Stimulated activated CD8-positive, alpha-beta memory T cell treated with anti-CD3 and anti-CD28 coated beads, Interleukin-12 subunit alpha, Interleukin-12 subunit beta, amount 100 ng/mL, for 4 hours (primary cell): ENCODE measurements around the gene C11orf91.
"Not testable (repeated sequence)": the region's sequence is repeated elsewhere in the genome, so short reads cannot be mapped to it uniquely, and the experiment has no call there.

ENCODE experiments used
- DNase-seq: peaks from one replicate; pipeline ENCODE4 v3.0.0-alpha.2; 2020; ENCODE audit warnings: low read depth

C11orf91 gene

GRCh38 chr11:33721984-33722383 lies 21.4 kb upstream of the C11orf91 start:
- DNase-seq: no peak

- DNase-seq: no peak
Measured at GRCh38 chr11:33721426-33721825, 20.8 kb upstream of the C11orf91 start.

GRCh38 chr11:33719587-33719986 lies 19.0 kb upstream of the C11orf91 start:
- no peak for DNase-seq

GRCh38 chr11:33718440-33718839 lies 17.8 kb upstream of the C11orf91 start:
- DNase-seq: no peak

GRCh38 chr11:33716243-33716642 lies 15.6 kb upstream of the C11orf91 start:
- DNase-seq: no peak

- DNase-seq: no peak
Measured at GRCh38 chr11:33713856-33714398, 13.3 kb upstream of the C11orf91 start.

- DNase-seq: no peak
Measured at GRCh38 chr11:33713151-33713855, 12.7 kb upstream of the C11orf91 start.

GRCh38 chr11:33712436-33712835 lies 11.8 kb upstream of the C11orf91 start:
- DNase-seq: no peak

- DNase-seq: no peak
Measured at GRCh38 chr11:33709466-33709865, 8.8 kb upstream of the C11orf91 start.

- DNase-seq: no peak
Measured at GRCh38 chr11:33708985-33709384, 8.4 kb upstream of the C11orf91 start.

GRCh38 chr11:33707831-33708230 lies 7.2 kb upstream of the C11orf91 start:
- DNase-seq: not testable (repeated sequence)

- no peak for DNase-seq
Measured at GRCh38 chr11:33706966-33707365, 6.3 kb upstream of the C11orf91 start.

- DNase-seq: no peak
Measured at GRCh38 chr11:33706546-33706945, 5.9 kb upstream of the C11orf91 start.

GRCh38 chr11:33704240-33705002 lies 3.8 kb upstream of the C11orf91 start:
- no peak for DNase-seq

- DNase-seq: no peak
Measured at GRCh38 chr11:33703788-33704187, 3.2 kb upstream of the C11orf91 start.

- DNase-seq: no peak
Measured at GRCh38 chr11:33703234-33703633, 2.6 kb upstream of the C11orf91 start.

GRCh38 chr11:33701302-33702230 lies 940 bp upstream of the C11orf91 start:
- no peak for DNase-seq

GRCh38 chr11:33700063-33700501 lies 544 bp downstream of the C11orf91 start:
- no peak for DNase-seq

- no peak for DNase-seq
Measured at GRCh38 chr11:33699515-33700062, 1.0 kb downstream of the C11orf91 start.

- no peak for DNase-seq
Measured at GRCh38 chr11:33698921-33699320, 1.7 kb downstream of the C11orf91 start.

- DNase-seq: no peak
Measured at GRCh38 chr11:33697997-33698396, 2.6 kb downstream of the C11orf91 start.
